Erythroblast (primary cell): ENCODE measurements around the gene PTDSS2.

ENCODE experiments used
- GATA1 ChIP-seq: IDR thresholded peaks from 2 replicates; pipeline ENCODE4 v1.6.1; 2011; ENCODE audit warnings: low read depth, mild to moderate bottlenecking, control low read depth, low read length, moderate library complexity
- POLR2A ChIP-seq: IDR thresholded peaks from 2 replicates; pipeline ENCODE4 v1.6.1; 2011; ENCODE audit warnings: mild to moderate bottlenecking, low read length

DNA sequence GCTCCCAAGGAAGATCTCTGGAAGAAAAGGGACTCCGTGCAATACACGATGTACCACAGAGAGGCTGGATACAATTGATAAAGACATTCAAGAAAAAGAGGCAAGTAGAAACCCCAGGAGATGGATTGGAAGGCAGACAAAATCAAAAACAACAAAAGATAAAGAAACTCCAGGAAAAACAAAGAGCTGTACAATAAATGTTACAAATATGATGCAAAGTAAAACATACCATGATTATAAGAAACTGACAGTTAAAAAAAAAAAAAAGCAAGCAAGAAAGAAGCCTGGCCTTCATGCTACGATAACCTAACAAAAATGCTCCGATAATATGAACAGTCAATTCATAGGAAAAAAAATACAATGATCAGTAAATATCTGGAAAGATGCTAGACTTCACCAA lies 24.8 kb upstream of the PTDSS2 start:
- TF ChIP-seq POLR2A (no peak), GATA1 (no peak)
